Endothelial cell of umbilical vein (primary cell): ENCODE measurements around the gene SLAMF8. TPM values are rescaled to one million over a fixed set of nuclear protein-coding genes. Genes with fewer than 3 reads are reported as not detected.

Experiments
- BruUV-seq: library from RNA; stranded (reverse); fragments of 400-500 nt; replicated peaks from 2 replicates; lab custom pipeline; 2021; lab: Mats Ljungman, UMichigan
- CTCF ChIA-PET: fragments of 300-600, 350-600 bp; sonication (Branson Sonifier 250); formaldehyde crosslinking; loops from one replicate; lab custom pipeline; 2021; ENCODE audit warnings: antibody characterized with exemption, inconsistent platforms; lab: Charles Lee
- POLR2A ChIA-PET: fragments of 300-600, 350-600 bp; sonication (Branson Sonifier 250); formaldehyde crosslinking; loops from one replicate; lab custom pipeline; 2021; ENCODE audit warnings: antibody characterized with exemption, inconsistent platforms; lab: Charles Lee
- DNase-seq: peaks from one replicate; pipeline ENCODE4 v3.0.0-alpha.2; 2011; ENCODE audit warnings: low read depth, low spot score
- FAIRE-seq: peaks from 2 replicates; lab custom pipeline; 2011; peaks lifted over from hg19 to GRCh38; lab: Jason Lieb, UNC
- H2AFZ ChIP-seq: 2 replicates; pipeline ENCODE4 v1.6.0; 2012; ENCODE audit warnings: low read depth, low read length, control low read depth, inconsistent platforms
- H3K27ac ChIP-seq: 2 replicates; pipeline ENCODE4 v1.5.1; 2011; ENCODE audit warnings: low read depth, mild to moderate bottlenecking, control low read depth, low read length, moderate library complexity; ENCODE audit not compliant: insufficient read depth
- H3K27me3 ChIP-seq, 2 experiments: 2 replicates each; pipeline versions ENCODE4 v1.6.0 to v1.6.1; 2011; ENCODE audit warnings: low read length in 2 of 2, mixed read lengths in 1 of 2; ENCODE audit not compliant: control insufficient read depth in 2 of 2, insufficient read depth in 2 of 2
- H3K36me3 ChIP-seq, 2 experiments: 2 replicates in 1 of 2; 3 replicates in 1 of 2; pipeline ENCODE4 v1.5.1; 2011; ENCODE audit warnings: low read length in 2 of 2, mild to moderate bottlenecking in 1 of 2, moderate library complexity in 1 of 2; ENCODE audit not compliant: control insufficient read depth in 2 of 2, insufficient read depth in 2 of 2; ENCODE audit errors: extremely low read depth in 1 of 2
- H3K4me1 ChIP-seq: 3 replicates; pipeline ENCODE4 v1.5.1; 2011; ENCODE audit warnings: mild to moderate bottlenecking, low read length; ENCODE audit not compliant: control insufficient read depth, insufficient read depth; ENCODE audit errors: extremely low read depth
- H3K4me2 ChIP-seq: 2 replicates; pipeline ENCODE4 v1.6.1; 2011; ENCODE audit warnings: low read length, control low read depth, mixed read lengths; ENCODE audit not compliant: insufficient read depth
- H3K4me3 ChIP-seq, 3 experiments: fragments of 200-600 bp in 1 of 3; sonication (generic), shearing (Covaris generic) in 1 of 3; replicated peaks in 1 of 3; 2 replicates each; pipeline ENCODE4 v1.5.1; 2011 to 2016; ENCODE audit warnings: control low read depth in 3 of 3, low read length in 3 of 3, mild to moderate bottlenecking in 2 of 3, inconsistent platforms in 1 of 3, low read depth in 1 of 3, moderate library complexity in 1 of 3; ENCODE audit not compliant: insufficient read depth in 1 of 3
- H3K79me2 ChIP-seq: 2 replicates; pipeline ENCODE4 v1.6.0; 2012; ENCODE audit warnings: low read length, inconsistent platforms; ENCODE audit not compliant: control insufficient read depth, insufficient read depth
- H3K9ac ChIP-seq: replicated peaks from 2 replicates; pipeline ENCODE3; 2011; ENCODE audit warnings: low read length, control low read depth; ENCODE audit not compliant: insufficient read depth; ENCODE audit errors: extremely low read depth
- H3K9me1 ChIP-seq: replicated peaks from 3 replicates; pipeline ENCODE4 v1.6.0; 2011; ENCODE audit warnings: mild to moderate bottlenecking, low read length; ENCODE audit not compliant: control insufficient read depth, insufficient read depth; ENCODE audit errors: extremely low read depth
- H3K9me3 ChIP-seq: replicated peaks from 2 replicates; pipeline ENCODE4 v1.5.1; 2012; ENCODE audit warnings: low read length, inconsistent platforms; ENCODE audit not compliant: control insufficient read depth, insufficient read depth
- H4K20me1 ChIP-seq: replicated peaks from 2 replicates; pipeline ENCODE3; 2011; ENCODE audit warnings: mild to moderate bottlenecking, low read length; ENCODE audit not compliant: control insufficient read depth, insufficient read depth; ENCODE audit errors: extremely low read depth
- CTCF ChIP-seq, 2 donors: IDR thresholded peaks; 1 replicate in 1 of 2; 2 replicates in 1 of 2; pipeline ENCODE4 v1.5.1; 2011; ENCODE audit warnings: low read length in 2 of 2, mild to moderate bottlenecking in 2 of 2, moderate library complexity in 2 of 2, control low read depth in 1 of 2, inconsistent platforms in 1 of 2, low read depth in 1 of 2; ENCODE audit not compliant: insufficient read depth in 1 of 2; ENCODE audit errors: extremely low read depth in 1 of 2
- EZH2 ChIP-seq: IDR thresholded peaks from 2 replicates; pipeline ENCODE4 v1.6.1; 2012; ENCODE audit warnings: borderline replicate concordance, low read depth, mild to moderate bottlenecking, moderate library complexity, low read length, inconsistent platforms; ENCODE audit not compliant: severe bottlenecking
- FOS ChIP-seq: IDR thresholded peaks from 2 replicates; pipeline ENCODE4 v1.6.1; 2011; ENCODE audit warnings: mild to moderate bottlenecking, low read length, moderate library complexity, borderline replicate concordance; ENCODE audit not compliant: insufficient read depth
- GATA2 ChIP-seq: IDR thresholded peaks from 2 replicates; pipeline ENCODE4 v1.7.0; 2011; ENCODE audit warnings: low read depth, mild to moderate bottlenecking, moderate library complexity, mixed read lengths, low read length; ENCODE audit not compliant: insufficient read length, insufficient read depth
- JUN ChIP-seq: IDR thresholded peaks from 2 replicates; pipeline ENCODE4 v1.6.1; 2011; ENCODE audit warnings: borderline replicate concordance, low read depth; ENCODE audit not compliant: insufficient read length, insufficient read depth
- POLR2AphosphoS5 ChIP-seq: IDR thresholded peaks from 2 replicates; pipeline ENCODE4 v1.6.1; 2012; ENCODE audit warnings: low read depth, mild to moderate bottlenecking, control low read depth, low read length, moderate library complexity; ENCODE audit not compliant: insufficient read depth
- dilution Hi-C: fragments of 300-500 bp; cut with MboI; formaldehyde crosslinking; loops from one replicate; pipeline ENCODE4 v1.15.0; 2019; ENCODE audit warnings: low sequenced_read_pairs; ENCODE audit not compliant: extremely low pct_ligation_motif_present
- intact Hi-C: fragments of 100-400 bp; cut with micrococcal nuclease; formaldehyde crosslinking; loops from one replicate; pipeline ENCODE4 v1.10.0; 2022
- polyA plus RNA-seq, 4 experiments: library from polyadenylated mRNA; depleted of rRNA in 3 of 4; stranded (reverse) in 3 of 4; unstranded in 1 of 4; fragments of >200 nt; gene quantifications; 2 replicates each; pipeline versions ENCODE4 v1.2.1 to v1.2.3, GENCODE V29; 2011 to 2012; ENCODE audit warnings: missing spikeins in 1 of 4
- total RNA-seq: library from RNA; stranded (reverse); gene quantifications from 2 replicates; pipeline ENCODE4 v1.2.3, GENCODE V29; 2021

Gene SLAMF8
- total and polyA plus RNA-seq, 2 donors (not counting 3 experiments of a cell fraction or from before 2014, with no cell fraction given), result not detected

GRCh38 chr1:159804924-159805323 lies 21.7 kb upstream of the SLAMF8 start:
- no peak overlapping the region for H2AFZ ChIP-seq
- H3K4me3 ChIP-seq, result no peak overlapping the region
- ChIA-PET CTCF (interaction anchor here (1.0 to 11.5 kb wide), 4 partner anchors 15 to 203 kb away, joined by 5 to 623 read pairs (median 9); no protein-coding TSS in a partner anchor), POLR2A (no interaction called here)
- TF ChIP-seq EZH2, result no peak
- TF ChIP-seq FOS, result no peak
- TF ChIP-seq GATA2, result peak; percentile 60
- no peak overlapping the region for H3K9ac ChIP-seq
- no TSS peak for BruUV-seq
- no peaks in the 10 kb centered on the region for H3K4me1 ChIP-seq
- H4K20me1 ChIP-seq, result no peaks in the 10 kb centered on the region
- H3K27me3 ChIP-seq, result peaks cover 0 to 2% of the 10 kb centered on the region in 2 experiments
- H3K4me2 ChIP-seq, result no peak overlapping the region
- FAIRE-seq (no peak), DNase-seq (no peak)
- no peaks in the 10 kb centered on the region for H3K79me2 ChIP-seq
- intact Hi-C loops (no loop called here), dilution Hi-C loops (no loop called here)
- no peaks in the 10 kb centered on the region for H3K9me1 ChIP-seq
- H3K36me3 ChIP-seq, result no peaks in the 10 kb centered on the region
- no peak overlapping the region for H3K27ac ChIP-seq
- H3K9me3 ChIP-seq, result no peaks in the 10 kb centered on the region

GRCh38 chr1:159815926-159816325 lies 10.7 kb upstream of the SLAMF8 start:
- ChIA-PET POLR2A (no interaction called here), CTCF (interaction anchor here (1.3 to 1.4 kb wide), 2 partner anchors 12 to 17 kb away, joined by 3 to 4 read pairs; no protein-coding TSS in a partner anchor)
- no peaks in the 10 kb centered on the region for H4K20me1 ChIP-seq
- no peaks in the 10 kb centered on the region for H3K36me3 ChIP-seq
- BruUV-seq, result no TSS peak
- H3K4me3 ChIP-seq, result no peak overlapping the region
- DNase-seq (no peak), FAIRE-seq (no peak)
- no peak overlapping the region for H2AFZ ChIP-seq
- no peak overlapping the region for H3K27ac ChIP-seq
- H3K4me1 ChIP-seq, result peaks cover 3% of the 10 kb centered on the region
- H3K9ac ChIP-seq, result no peak overlapping the region
- H3K4me2 ChIP-seq, result no peak overlapping the region
- no peaks in the 10 kb centered on the region for H3K79me2 ChIP-seq
- TF ChIP-seq CTCF (IDR thresholded peaks at IDR 0.05; ENCODE audit: extremely low read depth in 1 of 2, insufficient read depth in 1 of 2, low read depth in 1 of 2, low read length in 2 of 2), result no peak
- no peak for TF ChIP-seq JUN
- no peak for TF ChIP-seq POLR2AphosphoS5
- TF ChIP-seq FOS, result no peak
- intact Hi-C loops (no loop called here), dilution Hi-C loops (no loop called here)
- H3K9me1 ChIP-seq, result no peaks in the 10 kb centered on the region
- H3K27me3 ChIP-seq, result peaks cover 18 to 22% of the 10 kb centered on the region in 2 experiments
- H3K9me3 ChIP-seq, result no peaks in the 10 kb centered on the region
